HL-60 (cell line): ENCODE results near the gene TANC2.

ENCODE experiments used
- CTCF ChIP-seq: IDR thresholded peaks from one replicate; pipeline ENCODE4 v1.5.1; 2011; ENCODE audit warnings: low read length, control low read depth, inconsistent platforms; ENCODE audit not compliant: insufficient read depth
- POLR2AphosphoS5 ChIP-seq: IDR thresholded peaks from 2 replicates; pipeline ENCODE4 v1.6.1; 2012; ENCODE audit warnings: low read depth
- REST ChIP-seq: IDR thresholded peaks from 2 replicates; pipeline ENCODE4 v1.6.1; 2012; ENCODE audit warnings: low read depth; ENCODE audit not compliant: insufficient replicate concordance

GRCh38 chr17:62966426-62967204 lies 580 bp downstream of the TANC2 start:
- no peak for TF ChIP-seq CTCF
- TF ChIP-seq REST, result no peak
- TF ChIP-seq POLR2AphosphoS5, result no peak
